NOMO-1 treated with dmso at 0.1 percent for 144 hours (cell line): ENCODE measurements around the gene IL20RB.
"Not testable (repeated sequence)": the region's sequence is repeated elsewhere in the genome, so short reads cannot be mapped to it uniquely, and the experiment has no call there.

Experiments
- DNase-seq: peaks from one replicate; lab custom pipeline; 2025; ENCODE audit not compliant: unreplicated experiment; lab: John Stamatoyannopoulos, UW

IL20RB gene

GRCh38 chr3:136982520-136983138, 24.8 kb downstream of the IL20RB start:
- no peak for DNase-seq

- no peak for DNase-seq
Measured at GRCh38 chr3:136984837-136985236, 27.1 kb downstream of the IL20RB start.

- not testable (repeated sequence) for DNase-seq
Measured at GRCh38 chr3:136987398-136987980, 29.7 kb downstream of the IL20RB start.

- no peak for DNase-seq
Measured at GRCh38 chr3:136988651-136989050, 30.9 kb downstream of the IL20RB start.

GRCh38 chr3:136989781-136990524, 32.2 kb downstream of the IL20RB start:
- no peak for DNase-seq

- no peak for DNase-seq
Measured at GRCh38 chr3:136990826-136991225, 33.0 kb downstream of the IL20RB start.

- DNase-seq = no peak
Measured at GRCh38 chr3:136992115-136992514, 34.3 kb downstream of the IL20RB start.

GRCh38 chr3:136994772-136995516, 37.2 kb downstream of the IL20RB start:
- no peak for DNase-seq

- no peak for DNase-seq
Measured at GRCh38 chr3:136995652-136996051, 37.9 kb downstream of the IL20RB start.

- no peak for DNase-seq
Measured at GRCh38 chr3:137000039-137000438, 42.3 kb downstream of the IL20RB start.

- not testable (repeated sequence) for DNase-seq
Measured at GRCh38 chr3:137007376-137007775, 49.6 kb downstream of the IL20RB start.

- no peak for DNase-seq
Measured at GRCh38 chr3:137008131-137008530, 50.3 kb downstream of the IL20RB start.

GRCh38 chr3:137008976-137009375, 51.2 kb downstream of the IL20RB start:
- no peak for DNase-seq

- DNase-seq = no peak
Measured at GRCh38 chr3:137010137-137010536, 52.4 kb downstream of the IL20RB start.

- DNase-seq = no peak
Measured at GRCh38 chr3:137011153-137011552, 53.4 kb downstream of the IL20RB start.

- no peak for DNase-seq
Measured at GRCh38 chr3:137012097-137012501, 54.3 kb downstream of the IL20RB start.

GRCh38 chr3:137013951-137014688, 56.3 kb downstream of the IL20RB start:
- peak; percentile 78 for DNase-seq

- not testable (repeated sequence) for DNase-seq
Measured at GRCh38 chr3:137017316-137017715, 59.5 kb downstream of the IL20RB start.

- DNase-seq = no peak
Measured at GRCh38 chr3:137020315-137020714, 62.5 kb downstream of the IL20RB start.

- no peak for DNase-seq
Measured at GRCh38 chr3:137020888-137021287, 63.1 kb downstream of the IL20RB start.

- peak; percentile 45 for DNase-seq
Measured at GRCh38 chr3:137024348-137024747, 66.6 kb downstream of the IL20RB start.
